Esophagus squamous epithelium (tissue), 5 donors: ENCODE data around the gene ZKSCAN3. TPM values are rescaled to one million over a fixed set of nuclear protein-coding genes. Genes with fewer than 3 reads are reported as not detected.
A peak's percentile ranks its signal among the peaks of the same experiment; 100 is the strongest.
"Not testable (repeated sequence)": the region's sequence is repeated elsewhere in the genome, so short reads cannot be mapped to it uniquely, and the experiment has no call there.

Experiments
- DNase-seq: peaks from one replicate; lab custom pipeline; 2025; lab: John Stamatoyannopoulos, UW
- H3K27ac ChIP-seq, 4 donors: fragments of 200-600 bp; sonication (generic); one replicate each; pipeline ENCODE4 v1.5.1; 2016 to 2019; ENCODE audit warnings: mild to moderate bottlenecking in 1 of 4
- H3K27me3 ChIP-seq, 4 donors: fragments of 200-600 bp; sonication (generic); 1 replicate in 3 of 4; 2 replicates in 1 of 4; pipeline versions ENCODE4 v1.5.1 to v1.6.0; 2017 to 2021; ENCODE audit warnings: antibody characterized with exemption in 1 of 4
- H3K36me3 ChIP-seq, 3 donors: fragments of 200-600 bp; sonication (generic); one replicate each; pipeline ENCODE4 v1.5.1; 2016 to 2019
- H3K4me1 ChIP-seq, 3 donors: fragments of 200-600 bp; sonication (generic); one replicate each; pipeline ENCODE4 v1.5.1; 2017 to 2019
- H3K4me3 ChIP-seq, 4 donors: fragments of 200-600 bp; sonication (generic); 1 replicate in 3 of 4; 2 replicates in 1 of 4; pipeline ENCODE4 v1.5.1; 2016 to 2019; ENCODE audit warnings: mild to moderate bottlenecking in 2 of 4, moderate library complexity in 1 of 4
- H3K9me3 ChIP-seq, 3 donors: fragments of 200-600 bp; sonication (generic); one replicate each; pipeline ENCODE4 v1.5.1; 2016 to 2019
- POLR2A ChIP-seq, 4 donors: fragments of 450-650 bp; IDR thresholded peaks; one replicate each; pipeline ENCODE4 v1.6.1; 2017; ENCODE audit warnings: antibody characterized with exemption in 4 of 4, mild to moderate bottlenecking in 4 of 4, moderate library complexity in 3 of 4
- WGBS, 2 donors: methylation state at CpG; one replicate each; pipeline ENCODE4 v1.1.5; 2018; 5-methylcytosine and 5-hydroxymethylcytosine counted together
- intact Hi-C: fragments of 100-400 bp; cut with DNase I; formaldehyde crosslinking; loops from one replicate; pipeline ENCODE4 v1.15.0; 2022
- total RNA-seq, 4 donors: library from RNA; depleted of rRNA; stranded (reverse); fragments of >200 nt; gene quantifications; one replicate each; pipeline ENCODE4 v1.1.0, GENCODE V29; 2016
- TF ChIP-seq, protein P1 (sequence below), 6 experiments: fragments of 450-650 bp in 4 of 6; fragments of 200-600 bp in 2 of 6; sonication (generic) in 2 of 6; IDR thresholded peaks; one replicate each; pipeline ENCODE4 v1.5.1; 2016 to 2019; ENCODE audit warnings: antibody characterized with exemption in 6 of 6, mild to moderate bottlenecking in 4 of 6, moderate library complexity in 4 of 6
- donor health status: DM: yes; HTN: yes; CAD: no.

ZKSCAN3 gene
- total RNA-seq, 4 donors from 2014 or later, result 1.1 to 2.9 (median 2.1) TPM

DNA sequence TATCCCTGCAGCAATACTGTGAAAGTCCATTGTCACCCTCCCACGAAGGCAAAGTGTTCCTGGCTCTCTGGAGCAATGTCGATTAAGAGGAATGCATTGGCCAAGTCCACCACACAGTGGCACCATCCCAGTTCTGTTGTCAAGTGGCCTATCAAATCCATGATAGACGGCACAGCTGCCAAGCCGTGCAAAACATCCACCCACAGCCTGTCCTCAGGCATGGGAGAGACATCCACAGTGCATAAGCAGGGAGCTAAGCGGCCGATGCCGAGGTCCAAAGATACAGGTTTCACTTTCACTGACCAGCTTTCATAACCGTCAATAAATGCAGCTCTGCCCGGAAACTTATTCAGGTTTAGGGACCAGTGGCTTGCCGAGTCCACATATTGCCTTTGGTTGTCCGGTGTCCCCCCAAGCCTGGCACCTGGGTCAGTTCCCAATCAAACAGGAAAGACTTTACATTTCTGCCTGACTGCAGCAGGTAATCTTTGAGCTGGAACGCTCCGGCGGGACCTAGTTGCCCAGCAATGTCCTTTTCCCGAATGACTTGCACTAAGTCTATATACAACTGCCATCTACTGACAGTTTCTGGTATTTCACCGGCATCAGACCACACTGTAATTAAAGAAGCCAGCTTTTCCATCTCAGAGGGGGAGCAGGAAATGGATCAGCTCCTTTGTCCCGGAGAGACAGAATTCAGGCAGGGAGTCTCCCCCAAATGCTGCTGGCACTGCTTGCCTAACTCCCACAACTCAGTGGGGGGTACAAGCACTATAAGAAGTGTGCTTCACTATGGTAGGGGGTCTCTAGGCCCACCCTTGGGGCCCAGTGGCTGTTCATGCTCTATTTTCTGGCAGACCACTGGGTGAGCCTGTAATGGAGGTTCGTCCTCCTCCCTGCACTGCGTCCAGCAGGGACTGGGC is 6.3 kb downstream of the ZKSCAN3 start:
- Histone ChIP-seq H3K4me3 (peak overlapping the region; percentile 41 to 79 (median 62)), H3K4me1 (peaks cover 26 to 58% (median 30%) of the 10 kb centered on the region in 3 donors), H3K27me3 (no peaks in the 10 kb centered on the region), H3K9me3 (no peaks in the 10 kb centered on the region), H3K27ac (peak overlapping the region; percentile 84 to 92 (median 86)), H3K36me3 (peaks cover 0 to 20% (median 0%) of the 10 kb centered on the region in 3 donors)
- TF ChIP-seq, protein P1, sequence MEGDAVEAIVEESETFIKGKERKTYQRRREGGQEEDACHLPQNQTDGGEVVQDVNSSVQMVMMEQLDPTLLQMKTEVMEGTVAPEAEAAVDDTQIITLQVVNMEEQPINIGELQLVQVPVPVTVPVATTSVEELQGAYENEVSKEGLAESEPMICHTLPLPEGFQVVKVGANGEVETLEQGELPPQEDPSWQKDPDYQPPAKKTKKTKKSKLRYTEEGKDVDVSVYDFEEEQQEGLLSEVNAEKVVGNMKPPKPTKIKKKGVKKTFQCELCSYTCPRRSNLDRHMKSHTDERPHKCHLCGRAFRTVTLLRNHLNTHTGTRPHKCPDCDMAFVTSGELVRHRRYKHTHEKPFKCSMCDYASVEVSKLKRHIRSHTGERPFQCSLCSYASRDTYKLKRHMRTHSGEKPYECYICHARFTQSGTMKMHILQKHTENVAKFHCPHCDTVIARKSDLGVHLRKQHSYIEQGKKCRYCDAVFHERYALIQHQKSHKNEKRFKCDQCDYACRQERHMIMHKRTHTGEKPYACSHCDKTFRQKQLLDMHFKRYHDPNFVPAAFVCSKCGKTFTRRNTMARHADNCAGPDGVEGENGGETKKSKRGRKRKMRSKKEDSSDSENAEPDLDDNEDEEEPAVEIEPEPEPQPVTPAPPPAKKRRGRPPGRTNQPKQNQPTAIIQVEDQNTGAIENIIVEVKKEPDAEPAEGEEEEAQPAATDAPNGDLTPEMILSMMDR (IDR thresholded peaks at IDR 0.05), result peak; percentile 67 to 93 (median 86)
- no peak for TF ChIP-seq POLR2A (IDR thresholded peaks at IDR 0.05)
- 2 to 7% methylated on average over 10 to 14 of the region's 19 CpGs for WGBS, 2 donors
- intact Hi-C loops, result loop anchor here (10.0 kb wide), 1 partner anchor 221 kb away; no protein-coding TSS in a partner anchor
- no peak for DNase-seq

DNA sequence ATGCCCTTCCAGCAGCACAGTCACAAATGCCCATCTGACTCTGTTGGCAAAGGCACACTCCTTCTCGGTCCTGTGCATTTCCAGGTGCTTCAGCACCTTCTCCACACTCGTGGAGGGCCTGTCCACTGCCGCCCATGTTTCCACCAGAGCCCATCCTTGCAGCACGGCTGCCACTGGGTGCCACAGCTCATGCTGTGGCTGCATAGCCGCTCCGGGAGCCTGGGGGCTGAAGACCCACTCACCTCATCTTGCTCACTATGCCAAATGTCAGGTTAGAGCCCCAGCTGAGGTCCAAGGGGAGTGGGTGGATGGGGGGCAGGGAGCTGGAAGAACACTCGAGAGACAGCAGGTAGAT is 6.9 kb downstream of the ZKSCAN3 start:
- Histone ChIP-seq H3K9me3 (no peaks in the 10 kb centered on the region), H3K27ac (peak overlapping the region; percentile 84 to 92 (median 86)), H3K4me1 (peaks cover 24 to 52% (median 25%) of the 10 kb centered on the region in 3 donors), H3K27me3 (no peaks in the 10 kb centered on the region), H3K36me3 (peaks cover 0 to 25% (median 0%) of the 10 kb centered on the region in 3 donors), H3K4me3 (peak overlapping the region in 2 of 4 donors; percentile 57 to 66)
- no peak for TF ChIP-seq POLR2A (IDR thresholded peaks at IDR 0.05)
- WGBS, 2 donors, result 67 to 80% methylated on average over 1 to 3 of the region's 7 CpGs
- no peak for DNase-seq
- intact Hi-C loops, result loop anchor here (10.0 kb wide), 1 partner anchor 222 kb away; no protein-coding TSS in a partner anchor

DNA sequence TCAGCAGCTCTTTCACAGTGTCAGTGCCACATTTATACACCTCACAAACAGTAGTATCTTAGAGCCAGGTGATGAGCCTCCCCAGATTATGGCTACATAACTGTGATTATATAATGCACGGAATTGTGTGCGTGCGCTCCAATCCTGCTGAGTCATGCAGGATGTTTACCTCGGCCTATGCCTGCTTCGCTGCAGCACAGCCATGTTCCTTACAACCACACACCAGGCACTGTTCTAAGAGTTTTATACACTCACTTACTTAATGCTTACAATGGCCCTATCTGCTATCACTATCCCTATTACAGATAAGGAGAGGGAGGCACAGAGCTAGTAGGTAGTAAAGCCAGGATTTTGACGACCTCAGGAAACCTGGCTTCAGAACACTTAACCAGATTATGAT is 7.3 kb downstream of the ZKSCAN3 start:
- 49 to 58% methylated on average over 6 of the region's 6 CpGs for WGBS, 2 donors
- intact Hi-C loops, result loop anchor here (10.0 kb wide), 1 partner anchor 222 kb away; no protein-coding TSS in a partner anchor
- no peak overlapping the region for H3K4me3 ChIP-seq
- H3K4me1 ChIP-seq, result peaks cover 24 to 49% (median 25%) of the 10 kb centered on the region in 3 donors
- H3K27ac ChIP-seq, result peak overlapping the region in 3 of 4 donors; percentile 84 to 88 (median 85)
- H3K27me3 ChIP-seq, result no peaks in the 10 kb centered on the region
- peaks cover 0 to 29% (median 0%) of the 10 kb centered on the region in 3 donors for H3K36me3 ChIP-seq
- TF ChIP-seq, protein P1 (IDR thresholded peaks at IDR 0.05), result no peak
- TF ChIP-seq POLR2A (IDR thresholded peaks at IDR 0.05), result no peak
- DNase-seq, result no peak
- no peaks in the 10 kb centered on the region for H3K9me3 ChIP-seq

DNA sequence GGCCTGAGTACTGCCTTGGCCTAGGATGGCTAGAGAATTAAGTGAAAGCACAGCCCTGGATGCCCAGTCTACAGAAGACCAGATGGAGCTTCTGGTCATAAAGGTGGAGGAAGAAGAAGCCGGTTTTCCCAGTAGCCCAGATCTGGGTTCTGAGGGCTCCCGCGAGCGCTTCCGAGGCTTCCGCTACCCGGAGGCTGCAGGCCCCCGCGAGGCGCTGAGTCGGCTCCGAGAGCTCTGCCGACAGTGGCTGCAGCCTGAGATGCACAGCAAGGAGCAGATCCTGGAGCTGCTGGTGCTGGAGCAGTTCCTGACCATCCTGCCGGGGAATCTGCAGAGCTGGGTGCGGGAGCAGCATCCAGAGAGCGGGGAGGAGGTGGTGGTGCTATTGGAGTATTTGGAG is 9.8 kb downstream of the ZKSCAN3 start:
- Histone ChIP-seq H3K36me3 (peaks cover 0 to 52% (median 0%) of the 10 kb centered on the region in 3 donors), H3K4me1 (peaks cover 17 to 24% (median 21%) of the 10 kb centered on the region in 3 donors)
- H3K27me3 ChIP-seq, H3K27ac ChIP-seq, DNase-seq, H3K4me3 ChIP-seq, H3K9me3 ChIP-seq: not testable (repeated sequence)
- intact Hi-C loops, result loop anchor here (10.0 kb wide), 1 partner anchor 225 kb away; no protein-coding TSS in a partner anchor
- WGBS, 2 donors, result 86 to 90% methylated on average over 2 to 9 of the region's 16 CpGs

DNA sequence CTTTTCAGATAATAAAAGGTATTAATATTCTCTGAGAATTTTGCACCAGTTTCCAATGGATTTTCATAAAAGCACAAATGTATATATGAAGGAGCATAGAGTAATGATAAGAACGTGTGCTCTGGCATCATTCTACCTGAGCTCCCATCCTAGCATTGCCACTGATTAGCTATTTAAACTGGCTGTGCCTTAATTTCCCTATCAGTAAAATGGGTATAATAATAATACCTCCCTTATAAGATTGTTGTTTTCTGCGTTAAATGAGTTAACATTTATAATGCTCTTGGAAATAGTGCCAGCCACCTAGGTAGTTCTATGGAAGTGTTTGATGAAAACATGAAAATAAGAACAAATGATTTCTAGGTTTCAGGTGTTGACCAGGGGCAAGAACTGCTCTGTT is 11.2 kb downstream of the ZKSCAN3 start:
- WGBS, 2 donors, result 89 to 93% methylated on average over 2 of the region's 2 CpGs

DNA sequence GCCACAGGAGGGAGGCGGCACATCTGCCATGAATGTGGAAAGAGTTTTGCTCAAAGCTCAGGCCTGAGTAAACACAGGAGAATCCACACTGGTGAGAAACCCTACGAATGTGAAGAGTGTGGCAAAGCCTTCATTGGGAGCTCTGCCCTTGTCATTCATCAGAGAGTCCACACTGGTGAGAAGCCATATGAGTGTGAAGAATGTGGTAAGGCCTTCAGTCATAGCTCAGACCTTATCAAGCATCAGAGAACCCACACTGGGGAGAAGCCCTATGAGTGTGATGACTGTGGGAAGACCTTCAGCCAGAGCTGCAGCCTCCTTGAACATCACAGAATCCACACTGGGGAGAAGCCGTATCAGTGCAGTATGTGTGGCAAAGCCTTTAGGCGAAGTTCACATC is 15.8 kb downstream of the ZKSCAN3 start:
- H3K9me3 ChIP-seq, H3K27me3 ChIP-seq, intact Hi-C loops, H3K4me3 ChIP-seq, H3K4me1 ChIP-seq, H3K27ac ChIP-seq, DNase-seq: not testable (repeated sequence)
- peaks cover 3 to 59% (median 15%) of the 10 kb centered on the region in 3 donors for H3K36me3 ChIP-seq
- WGBS, 2 donors, result 92% methylated on average over 4 of the region's 4 CpGs

More for the DNA sequence above, 11.2 kb downstream of the ZKSCAN3 start:
- Histone ChIP-seq H3K4me1 (peaks cover 8 to 11% (median 9%) of the 10 kb centered on the region in 3 donors), H3K4me3 (no peak overlapping the region), H3K27me3 (no peaks in the 10 kb centered on the region), H3K36me3 (peaks cover 3 to 66% (median 13%) of the 10 kb centered on the region in 3 donors), H3K9me3 (no peaks in the 10 kb centered on the region), H3K27ac (no peak overlapping the region)
- TF ChIP-seq POLR2A (IDR thresholded peaks at IDR 0.05), result no peak
- TF ChIP-seq, protein P1 (IDR thresholded peaks at IDR 0.05), result no peak
- intact Hi-C loops, result no loop called here
- DNase-seq, result no peak
